HEK293 (cell line): Measurements from ENCODE around the gene TRAPPC3L.

Source experiments
- CTCF ChIP-seq: fragments of 450-650 bp; formaldehyde crosslinking; IDR thresholded peaks from 2 replicates; pipeline ENCODE4 v1.5.1; 2016; ENCODE audit warnings: missing biosample characterization, missing genetic modification characterization
- PATZ1 ChIP-seq: fragments of 450-650 bp; formaldehyde crosslinking; IDR thresholded peaks from 2 replicates; pipeline ENCODE4 v1.5.1; 2016; ENCODE audit warnings: missing biosample characterization, missing genetic modification characterization
- TCF7L2 ChIP-seq: IDR thresholded peaks from 2 replicates; pipeline ENCODE4 v1.6.1; 2011; ENCODE audit warnings: low read depth, mild to moderate bottlenecking, inconsistent platforms, low read length, moderate library complexity, borderline replicate concordance
- ZBTB21 ChIP-seq: fragments of 450-650 bp; formaldehyde crosslinking; IDR thresholded peaks from 2 replicates; pipeline ENCODE4 v1.5.1; 2017; ENCODE audit warnings: missing biosample characterization, missing genetic modification characterization
- ZNF221 ChIP-seq: fragments of 450-650 bp; formaldehyde crosslinking; IDR thresholded peaks from 2 replicates; pipeline ENCODE4 v1.5.1; 2017; ENCODE audit warnings: missing biosample characterization, missing genetic modification characterization, borderline replicate concordance
- ZNF266 ChIP-seq: fragments of 450-650 bp; formaldehyde crosslinking; IDR thresholded peaks from 2 replicates; pipeline ENCODE4 v1.5.1; 2016; ENCODE audit warnings: missing biosample characterization, missing genetic modification characterization, low read depth
- ZNF274 ChIP-seq, 2 experiments: fragments of 200-500 bp in 1 of 2; fragments of 450-650 bp in 1 of 2; sonication (Bioruptor generic) in 1 of 2; formaldehyde crosslinking in 1 of 2; IDR thresholded peaks; 2 replicates each; pipeline versions ENCODE4 v1.5.1 to v1.6.1; 2014 to 2016; ENCODE audit warnings: borderline replicate concordance in 1 of 2, inconsistent platforms in 1 of 2, low read length in 1 of 2, missing biosample characterization in 1 of 2, missing genetic modification characterization in 1 of 2
- ZNF354C ChIP-seq: fragments of 450-650 bp; formaldehyde crosslinking; IDR thresholded peaks from 2 replicates; pipeline ENCODE4 v1.5.1; 2016; ENCODE audit warnings: missing biosample characterization, missing genetic modification characterization, low read depth, borderline replicate concordance
- ZSCAN23 ChIP-seq: fragments of 450-650 bp; formaldehyde crosslinking; IDR thresholded peaks from 2 replicates; pipeline ENCODE4 v1.5.1; 2016; ENCODE audit warnings: missing biosample characterization, missing genetic modification characterization
- TF ChIP-seq, protein P1 (sequence below): fragments of 450-650 bp; formaldehyde crosslinking; IDR thresholded peaks from 2 replicates; pipeline ENCODE4 v1.5.1; 2016; ENCODE audit warnings: missing biosample characterization, missing genetic modification characterization
- TF ChIP-seq, protein P2 (sequence below): fragments of 450-650 bp; formaldehyde crosslinking; IDR thresholded peaks from 2 replicates; pipeline ENCODE4 v1.5.1; 2016; ENCODE audit warnings: missing biosample characterization, missing genetic modification characterization

DNA sequence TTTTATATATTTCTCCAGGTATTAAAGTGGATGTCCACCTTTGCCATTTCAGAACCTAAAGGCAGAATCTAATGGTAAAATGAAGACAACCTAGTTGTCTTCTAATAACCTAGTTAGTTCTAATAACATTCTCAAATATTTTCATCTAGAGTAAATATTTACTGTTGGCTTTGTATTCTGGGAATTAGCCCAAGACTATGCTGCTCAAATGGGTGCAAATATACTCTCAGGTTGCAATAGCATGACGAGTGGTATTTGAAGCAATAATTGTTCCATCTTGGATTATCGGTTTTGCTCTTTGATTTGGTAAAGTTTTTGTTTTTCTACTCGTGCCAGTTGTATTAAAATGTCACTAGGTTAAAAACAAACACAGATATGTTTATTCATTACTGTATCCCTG, 49.8 kb upstream of the TRAPPC3L start:
- TF ChIP-seq, protein P1, sequence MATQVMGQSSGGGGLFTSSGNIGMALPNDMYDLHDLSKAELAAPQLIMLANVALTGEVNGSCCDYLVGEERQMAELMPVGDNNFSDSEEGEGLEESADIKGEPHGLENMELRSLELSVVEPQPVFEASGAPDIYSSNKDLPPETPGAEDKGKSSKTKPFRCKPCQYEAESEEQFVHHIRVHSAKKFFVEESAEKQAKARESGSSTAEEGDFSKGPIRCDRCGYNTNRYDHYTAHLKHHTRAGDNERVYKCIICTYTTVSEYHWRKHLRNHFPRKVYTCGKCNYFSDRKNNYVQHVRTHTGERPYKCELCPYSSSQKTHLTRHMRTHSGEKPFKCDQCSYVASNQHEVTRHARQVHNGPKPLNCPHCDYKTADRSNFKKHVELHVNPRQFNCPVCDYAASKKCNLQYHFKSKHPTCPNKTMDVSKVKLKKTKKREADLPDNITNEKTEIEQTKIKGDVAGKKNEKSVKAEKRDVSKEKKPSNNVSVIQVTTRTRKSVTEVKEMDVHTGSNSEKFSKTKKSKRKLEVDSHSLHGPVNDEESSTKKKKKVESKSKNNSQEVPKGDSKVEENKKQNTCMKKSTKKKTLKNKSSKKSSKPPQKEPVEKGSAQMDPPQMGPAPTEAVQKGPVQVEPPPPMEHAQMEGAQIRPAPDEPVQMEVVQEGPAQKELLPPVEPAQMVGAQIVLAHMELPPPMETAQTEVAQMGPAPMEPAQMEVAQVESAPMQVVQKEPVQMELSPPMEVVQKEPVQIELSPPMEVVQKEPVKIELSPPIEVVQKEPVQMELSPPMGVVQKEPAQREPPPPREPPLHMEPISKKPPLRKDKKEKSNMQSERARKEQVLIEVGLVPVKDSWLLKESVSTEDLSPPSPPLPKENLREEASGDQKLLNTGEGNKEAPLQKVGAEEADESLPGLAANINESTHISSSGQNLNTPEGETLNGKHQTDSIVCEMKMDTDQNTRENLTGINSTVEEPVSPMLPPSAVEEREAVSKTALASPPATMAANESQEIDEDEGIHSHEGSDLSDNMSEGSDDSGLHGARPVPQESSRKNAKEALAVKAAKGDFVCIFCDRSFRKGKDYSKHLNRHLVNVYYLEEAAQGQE (tag by site-specific recombination) = no peak
- TF ChIP-seq CTCF (tag by site-specific recombination) = no peak
- TF ChIP-seq PATZ1 (tag by site-specific recombination) = no peak
- TF ChIP-seq ZNF354C (tag by site-specific recombination) = no peak
- no peak for TF ChIP-seq ZSCAN23 (tag by site-specific recombination)
- TF ChIP-seq TCF7L2 = no peak
- TF ChIP-seq ZNF274 (IDR thresholded peaks at IDR 0.05; ENCODE audit: low read length) = no peak
- TF ChIP-seq ZNF274 (tag by site-specific recombination; IDR thresholded peaks at IDR 0.05; ENCODE audit: borderline replicate concordance) = no peak
- TF ChIP-seq ZNF221 = no peak
- no peak for TF ChIP-seq ZBTB21 (tag by site-specific recombination)
- TF ChIP-seq ZNF266 (tag by site-specific recombination) = no peak
- TF ChIP-seq, protein P2, sequence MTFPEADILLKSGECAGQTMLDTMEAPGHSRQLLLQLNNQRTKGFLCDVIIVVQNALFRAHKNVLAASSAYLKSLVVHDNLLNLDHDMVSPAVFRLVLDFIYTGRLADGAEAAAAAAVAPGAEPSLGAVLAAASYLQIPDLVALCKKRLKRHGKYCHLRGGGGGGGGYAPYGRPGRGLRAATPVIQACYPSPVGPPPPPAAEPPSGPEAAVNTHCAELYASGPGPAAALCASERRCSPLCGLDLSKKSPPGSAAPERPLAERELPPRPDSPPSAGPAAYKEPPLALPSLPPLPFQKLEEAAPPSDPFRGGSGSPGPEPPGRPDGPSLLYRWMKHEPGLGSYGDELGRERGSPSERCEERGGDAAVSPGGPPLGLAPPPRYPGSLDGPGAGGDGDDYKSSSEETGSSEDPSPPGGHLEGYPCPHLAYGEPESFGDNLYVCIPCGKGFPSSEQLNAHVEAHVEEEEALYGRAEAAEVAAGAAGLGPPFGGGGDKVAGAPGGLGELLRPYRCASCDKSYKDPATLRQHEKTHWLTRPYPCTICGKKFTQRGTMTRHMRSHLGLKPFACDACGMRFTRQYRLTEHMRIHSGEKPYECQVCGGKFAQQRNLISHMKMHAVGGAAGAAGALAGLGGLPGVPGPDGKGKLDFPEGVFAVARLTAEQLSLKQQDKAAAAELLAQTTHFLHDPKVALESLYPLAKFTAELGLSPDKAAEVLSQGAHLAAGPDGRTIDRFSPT = no peak
